Activated T-cell treated with anti-CD3 and anti-CD28 coated beads, Interleukin-2, amount 50 U/mL, for 72 hours (primary cell): ENCODE measurements around the gene TGFB1I1. TPM values are rescaled to one million over a fixed set of nuclear protein-coding genes. Genes with fewer than 3 reads are reported as not detected.

ENCODE experiments used
- ATAC-seq, 2 donors: fragments of 150-1000 bp; cut with Tn5 transposase; replicated peaks in 1 of 2; 2 replicates each; pipeline ENCODE4 v1.10.0; 2021; ENCODE audit warnings: moderate library complexity in 2 of 2, mild to moderate bottlenecking in 1 of 2
- DNase-seq, 2 donors: peaks; one replicate each; pipeline ENCODE4 v3.0.0; 2021 to 2022; ENCODE audit warnings: mixed read lengths in 1 of 2
- H3K27ac Mint-ChIP-seq: one replicate; pipeline ENCODE4 v1.8.0; 2022; ENCODE audit warnings: mild to moderate bottlenecking, moderate library complexity, mixed read lengths
- H3K27me3 Mint-ChIP-seq: one replicate; pipeline ENCODE4 v1.8.0; 2022; ENCODE audit warnings: low read depth, mixed read lengths
- H3K36me3 Mint-ChIP-seq, 2 donors: one replicate each; pipeline ENCODE4 v1.8.0; 2022; ENCODE audit warnings: mixed read lengths in 2 of 2, mild to moderate bottlenecking in 1 of 2; ENCODE audit not compliant: insufficient read depth in 2 of 2
- H3K4me1 Mint-ChIP-seq: one replicate; pipeline ENCODE4 v1.8.0; 2022; ENCODE audit warnings: low read depth, mixed read lengths
- H3K4me3 Mint-ChIP-seq, 2 donors: one replicate each; pipeline ENCODE4 v1.8.0; 2022; ENCODE audit warnings: mild to moderate bottlenecking in 2 of 2, mixed read lengths in 2 of 2, moderate library complexity in 2 of 2
- H3K9me3 Mint-ChIP-seq, 2 donors: one replicate each; pipeline ENCODE4 v1.8.0; 2022; ENCODE audit warnings: mixed read lengths in 2 of 2
- total RNA-seq, 2 donors: library from RNA; stranded (reverse); gene quantifications; one replicate each; pipeline ENCODE4 v1.2.3, GENCODE V29; 2022

The TGFB1I1 gene
- total RNA-seq, 2 donors from 2014 or later: 1.3 to 4.4 TPM

DNA sequence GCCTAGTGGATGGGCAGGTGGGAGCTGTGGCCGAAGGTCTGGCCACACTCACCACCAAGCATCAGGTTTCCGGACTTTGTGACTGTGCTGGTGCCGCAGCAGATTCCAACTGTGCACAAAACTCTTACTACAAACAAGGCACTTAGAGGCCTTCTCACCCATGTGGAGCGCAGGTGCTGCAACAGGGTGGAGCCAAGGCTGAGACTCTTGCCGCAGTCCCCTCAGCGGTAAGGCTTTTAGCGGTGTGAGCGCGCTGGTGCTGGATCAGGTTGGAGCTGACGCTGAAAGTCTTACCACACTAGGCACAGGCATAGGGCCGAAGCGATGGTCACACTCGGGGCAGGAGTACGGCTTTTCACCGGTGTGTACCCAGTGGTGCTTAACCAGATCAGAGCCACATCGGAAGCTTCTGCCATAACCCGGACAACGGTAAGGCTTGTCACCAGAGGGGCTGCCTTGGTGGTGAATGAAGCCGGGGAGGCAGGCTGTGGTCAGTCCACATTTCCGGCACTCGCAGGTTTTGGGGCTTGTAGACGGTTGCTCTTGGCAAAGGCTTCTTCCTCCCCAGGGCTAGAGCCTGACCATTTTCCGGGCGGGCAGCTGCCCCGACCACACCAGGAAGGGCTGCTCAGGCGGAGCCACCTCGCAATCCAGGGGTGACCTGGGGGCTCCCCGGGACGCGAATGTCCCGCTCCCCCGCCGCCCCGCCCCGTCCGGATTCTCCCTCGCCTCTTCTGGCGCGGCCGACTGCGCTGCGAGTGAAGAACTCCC lies 13.7 kb upstream of the TGFB1I1 start:
- H3K4me3 Mint-ChIP-seq: peak overlapping the region; percentile 89 to 90
- peaks cover 57% of the 10 kb centered on the region for H3K4me1 Mint-ChIP-seq
- H3K27ac Mint-ChIP-seq: peak overlapping the region; percentile 87
- no peaks in the 10 kb centered on the region for H3K27me3 Mint-ChIP-seq
- ATAC-seq (peak in 1 of 2 donors; percentile 6), DNase-seq (peak; percentile 69 to 70)
- H3K36me3 Mint-ChIP-seq: peaks cover 3 to 6% of the 10 kb centered on the region in 2 donors
- no peaks in the 10 kb centered on the region for H3K9me3 Mint-ChIP-seq

DNA sequence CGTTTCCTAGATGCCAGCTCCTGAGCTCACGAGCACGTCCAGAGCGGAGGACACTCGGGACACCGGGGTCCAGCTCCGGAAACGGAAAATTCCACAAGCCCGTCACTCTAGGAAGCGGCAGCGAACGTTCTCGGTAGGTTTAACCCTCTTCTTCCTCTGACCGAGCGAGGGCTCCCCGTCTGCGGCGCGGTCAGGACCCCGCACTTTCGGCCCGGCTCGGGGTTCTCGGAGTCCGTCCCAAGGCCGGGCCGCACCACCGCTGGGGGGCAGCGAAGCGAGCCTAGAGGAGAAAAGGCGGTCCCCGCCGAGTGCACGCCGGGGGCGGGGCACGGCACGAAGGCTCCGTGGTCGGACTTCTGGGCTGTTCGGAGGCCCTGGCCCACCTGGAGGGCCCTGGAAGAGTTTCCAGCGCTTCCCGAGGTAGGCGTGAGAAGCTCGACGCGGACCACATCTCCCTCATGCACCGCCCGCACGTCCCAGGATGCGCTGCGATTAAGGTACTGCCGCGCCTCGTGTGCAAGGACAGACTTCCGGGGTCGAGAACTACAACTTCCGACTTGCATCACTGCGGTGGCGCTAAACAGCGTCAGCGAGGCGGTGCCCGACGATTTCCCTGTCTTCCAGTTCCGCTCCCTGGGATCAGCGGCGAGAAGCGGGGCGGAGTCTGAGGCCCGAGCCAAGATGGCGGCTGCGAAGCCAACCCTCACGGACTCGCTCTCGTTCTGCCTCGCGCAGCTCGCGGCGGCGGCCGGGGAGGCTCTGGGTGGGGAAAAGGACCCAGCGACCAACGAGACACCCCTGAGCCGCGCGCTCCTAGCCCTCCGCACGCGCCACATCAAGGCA lies 12.9 kb upstream of the TGFB1I1 start, which contains the start of gene ARMC5:
TSS of gene ARMC5 (plus strand) at position 658 of the 843 bp plus-strand sequence. CDS start at position 682, 24 bp downstream.
- Mint-ChIP-seq H3K36me3 (peaks cover 3 to 4% of the 10 kb centered on the region in 2 donors), H3K4me1 (peaks cover 52% of the 10 kb centered on the region), H3K27ac (peak within 1 kb of the TSS; percentile 99), H3K4me3 (peak within 1 kb of the TSS; percentile 89 to 90), H3K27me3 (no peaks in the 10 kb centered on the region), H3K9me3 (no peaks in the 10 kb centered on the region)
- peak; percentile 96 to 98 for DNase-seq
- ATAC-seq: peak; percentile 80 to 81

DNA sequence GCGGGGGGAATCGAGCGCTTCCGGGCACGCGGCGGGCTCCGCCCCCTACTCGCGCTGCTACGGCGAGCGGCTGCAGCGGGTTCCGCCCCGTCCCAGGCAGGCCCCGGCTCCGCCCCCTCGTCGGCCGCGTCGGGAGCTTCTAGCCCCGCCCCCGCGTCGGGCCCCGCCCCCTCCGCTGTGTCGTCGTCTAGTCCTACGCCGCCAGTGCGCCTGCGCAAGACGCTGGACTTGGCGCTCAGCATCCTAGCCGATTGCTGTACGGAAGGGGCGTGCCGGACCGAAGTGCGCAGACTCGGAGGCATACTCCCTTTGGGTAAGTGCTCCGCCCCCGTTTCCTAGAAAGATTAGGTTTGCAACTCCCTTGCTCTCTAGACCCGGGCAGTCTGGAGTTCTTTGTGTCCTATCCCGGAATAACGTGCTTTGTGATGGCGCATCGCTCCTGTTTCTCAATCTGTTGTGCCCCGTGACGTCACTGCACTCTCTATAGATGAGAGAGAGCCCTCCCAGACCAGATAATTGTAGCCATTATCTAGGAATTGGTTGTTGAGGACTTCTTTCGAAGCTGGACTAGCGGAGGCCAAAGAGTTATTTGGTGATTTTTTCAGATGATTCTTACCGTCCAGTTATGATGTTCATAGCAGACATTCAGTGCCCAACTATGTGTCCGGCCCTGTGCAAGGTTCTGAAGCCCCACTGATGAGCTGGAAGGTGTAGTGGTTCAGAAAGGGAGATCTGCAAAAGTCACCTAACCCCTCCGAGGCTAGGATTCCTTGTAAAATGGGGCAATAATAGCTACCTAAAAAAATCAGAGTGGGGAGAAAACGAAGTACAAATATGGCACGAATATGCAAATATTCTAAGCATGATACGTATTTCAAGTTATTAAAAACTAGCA lies 12.0 kb upstream of the TGFB1I1 start:
- peaks cover 3 to 4% of the 10 kb centered on the region in 2 donors for H3K36me3 Mint-ChIP-seq
- ATAC-seq: peak; percentile 83 to 85

DNA sequence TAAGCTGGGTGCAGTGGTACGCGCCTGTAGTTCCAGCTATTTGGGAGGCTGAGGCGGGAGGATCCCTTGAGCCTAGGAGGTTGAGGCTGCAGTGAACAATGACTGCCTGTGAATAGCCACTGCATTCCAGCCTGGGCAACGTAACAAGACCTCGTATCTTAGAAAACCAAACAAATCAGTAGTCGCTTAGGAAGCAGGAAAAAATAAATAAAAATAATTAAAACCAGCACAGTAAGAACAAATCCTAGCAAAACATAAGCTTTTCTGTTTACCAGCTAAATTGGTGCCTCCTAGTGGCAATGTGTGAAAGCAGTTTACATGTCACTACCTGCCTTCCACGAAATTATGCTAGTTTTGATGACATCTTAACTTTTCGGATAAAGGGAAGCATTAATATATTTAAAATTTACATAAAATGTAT lies 11.4 kb upstream of the TGFB1I1 start:
- peak overlapping the region; percentile 94 for H3K27ac Mint-ChIP-seq

More for the DNA sequence above, 12.0 kb upstream of the TGFB1I1 start:
- Mint-ChIP-seq H3K27ac (peak overlapping the region; percentile 99), H3K9me3 (no peaks in the 10 kb centered on the region), H3K27me3 (no peaks in the 10 kb centered on the region), H3K4me1 (peaks cover 51% of the 10 kb centered on the region), H3K4me3 (peak overlapping the region; percentile 89 to 90)
- DNase-seq: peak; percentile 100

DNA sequence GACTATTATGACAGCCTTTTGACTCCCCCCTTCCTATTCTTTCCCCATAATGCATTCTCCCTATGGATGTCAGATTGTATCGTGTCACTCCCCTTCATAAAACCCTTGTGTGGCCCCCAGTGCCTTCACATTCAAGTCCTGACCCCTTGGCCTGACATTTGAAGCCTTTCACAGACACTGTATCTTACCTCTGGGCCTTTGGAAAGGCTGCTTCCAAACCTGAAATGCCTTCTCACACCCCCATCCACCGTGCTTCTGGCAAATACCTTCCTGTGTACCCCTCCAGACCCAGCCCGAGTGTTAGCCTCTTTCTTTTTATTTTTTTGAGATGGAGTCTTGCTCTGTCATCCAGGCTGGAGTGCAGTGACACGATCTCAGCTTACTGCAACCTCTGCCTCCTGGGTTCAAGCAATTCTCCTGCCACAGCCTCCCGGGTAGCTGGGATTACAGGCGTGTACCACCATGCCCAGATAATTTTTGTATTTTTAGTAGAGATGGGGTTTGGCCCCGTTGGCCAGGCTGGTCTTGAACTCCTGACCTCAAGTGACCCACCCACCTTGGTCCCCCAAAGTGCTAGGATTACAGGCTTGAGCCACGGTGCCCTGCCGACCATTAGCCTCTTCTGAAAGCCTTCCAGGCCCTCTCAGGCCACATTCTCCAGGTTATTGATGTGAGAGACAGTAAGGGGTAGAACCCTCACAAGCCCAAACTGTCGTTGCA lies 10.6 kb upstream of the TGFB1I1 start:
- no peak for DNase-seq
- H3K27ac Mint-ChIP-seq: no peak overlapping the region
- peaks cover 3 to 4% of the 10 kb centered on the region in 2 donors for H3K36me3 Mint-ChIP-seq
- peak overlapping the region in 1 of 2 donors; percentile 44 for H3K4me3 Mint-ChIP-seq
- no peaks in the 10 kb centered on the region for H3K27me3 Mint-ChIP-seq
- no peaks in the 10 kb centered on the region for H3K9me3 Mint-ChIP-seq
- no peak for ATAC-seq
- peaks cover 37% of the 10 kb centered on the region for H3K4me1 Mint-ChIP-seq

More for the DNA sequence above, 11.4 kb upstream of the TGFB1I1 start:
- peak overlapping the region; percentile 89 to 90 for H3K4me3 Mint-ChIP-seq
- ATAC-seq (no peak), DNase-seq (peak in 1 of 2 donors; percentile 33)
- no peaks in the 10 kb centered on the region for H3K9me3 Mint-ChIP-seq
- H3K4me1 Mint-ChIP-seq: peaks cover 45% of the 10 kb centered on the region
- peaks cover 3 to 4% of the 10 kb centered on the region in 2 donors for H3K36me3 Mint-ChIP-seq
- H3K27me3 Mint-ChIP-seq: no peaks in the 10 kb centered on the region

DNA sequence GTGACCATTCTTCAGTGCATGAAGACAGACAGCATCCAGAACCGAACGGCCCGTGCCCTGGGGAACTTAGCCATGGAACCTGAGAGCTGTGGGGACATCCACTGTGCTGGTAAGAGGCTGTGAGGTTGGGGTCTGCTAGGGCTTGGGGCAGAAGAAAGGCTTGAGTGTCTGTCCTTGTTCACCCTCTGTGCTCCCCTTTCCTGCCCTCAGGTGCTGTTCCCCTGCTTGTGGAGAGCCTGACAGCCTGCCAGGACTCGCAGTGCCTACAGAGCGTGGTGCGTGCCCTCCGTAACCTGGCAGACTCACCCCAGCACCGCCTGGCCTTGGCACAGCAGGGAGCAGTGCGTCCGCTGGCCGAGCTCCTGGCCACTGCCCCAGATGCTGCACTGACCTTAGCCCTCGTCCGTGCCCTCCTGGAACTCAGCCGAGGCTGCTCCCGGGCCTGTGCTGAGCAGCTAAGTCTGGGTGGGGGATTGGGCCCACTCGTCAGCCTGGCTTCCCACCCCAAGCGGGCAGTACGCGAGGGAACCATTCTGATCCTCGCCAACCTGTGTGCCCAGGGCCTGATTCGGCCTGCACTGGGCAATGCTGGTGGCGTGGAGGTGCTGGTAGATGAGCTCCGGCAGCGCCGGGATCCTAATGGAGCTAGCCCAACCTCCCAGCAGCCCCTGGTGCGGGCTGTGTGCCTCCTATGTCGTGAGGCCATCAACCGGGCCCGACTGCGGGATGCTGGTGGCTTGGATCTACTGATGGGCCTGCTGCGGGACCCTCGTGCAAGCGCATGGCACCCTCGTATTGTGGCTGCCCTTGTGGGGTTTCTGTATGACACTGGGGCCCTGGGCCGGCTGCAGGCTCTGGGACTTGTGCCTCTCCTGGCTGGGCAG lies 9.8 kb upstream of the TGFB1I1 start:
- no peak overlapping the region for H3K27ac Mint-ChIP-seq
- H3K9me3 Mint-ChIP-seq: no peaks in the 10 kb centered on the region
- H3K4me1 Mint-ChIP-seq: peaks cover 34% of the 10 kb centered on the region
- peaks cover 3 to 4% of the 10 kb centered on the region in 2 donors for H3K36me3 Mint-ChIP-seq
- H3K27me3 Mint-ChIP-seq: no peaks in the 10 kb centered on the region
- ATAC-seq: no peak
- H3K4me3 Mint-ChIP-seq: no peak overlapping the region
- DNase-seq: no peak

- Mint-ChIP-seq H3K27ac (no peak overlapping the region), H3K9me3 (no peaks in the 10 kb centered on the region), H3K4me3 (no peak overlapping the region), H3K36me3 (peaks cover 2 to 3% of the 10 kb centered on the region in 2 donors), H3K4me1 (peaks cover 27% of the 10 kb centered on the region), H3K27me3 (no peaks in the 10 kb centered on the region)
- ATAC-seq (no peak), DNase-seq (no peak)
These were observed 7.6 kb upstream of the TGFB1I1 start for GRCh38 chr16:31464348-31464769.

DNA sequence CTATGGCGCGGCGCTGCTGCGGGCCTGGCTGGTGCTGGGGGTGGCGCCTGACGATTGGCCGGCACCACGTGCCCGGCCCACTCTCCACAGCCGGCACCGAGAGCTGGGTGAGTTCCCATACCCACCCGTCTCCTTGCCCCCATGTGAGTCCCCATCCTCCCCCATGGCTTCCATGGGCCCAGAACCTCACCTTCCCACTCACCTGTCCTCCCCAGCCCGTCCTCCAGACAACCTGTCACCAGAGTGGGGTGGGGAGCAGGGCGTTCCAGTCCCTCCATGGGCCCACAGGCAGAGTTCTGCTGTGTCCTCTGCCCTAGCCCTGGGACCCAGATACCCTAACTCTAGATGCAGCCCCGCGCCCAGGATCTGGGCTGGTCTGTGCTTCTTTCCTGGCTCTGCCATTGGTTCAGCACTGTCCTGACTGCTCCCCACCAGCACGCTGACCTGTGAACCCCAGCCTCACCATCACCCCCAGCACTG lies 7.1 kb upstream of the TGFB1I1 start:
- no peak overlapping the region for H3K27ac Mint-ChIP-seq
- H3K36me3 Mint-ChIP-seq: peaks cover 2 to 3% of the 10 kb centered on the region in 2 donors
- H3K4me1 Mint-ChIP-seq: peaks cover 27% of the 10 kb centered on the region
- DNase-seq: no peak
- ATAC-seq: no peak
- H3K27me3 Mint-ChIP-seq: no peaks in the 10 kb centered on the region
- no peaks in the 10 kb centered on the region for H3K9me3 Mint-ChIP-seq
- H3K4me3 Mint-ChIP-seq: no peak overlapping the region

DNA sequence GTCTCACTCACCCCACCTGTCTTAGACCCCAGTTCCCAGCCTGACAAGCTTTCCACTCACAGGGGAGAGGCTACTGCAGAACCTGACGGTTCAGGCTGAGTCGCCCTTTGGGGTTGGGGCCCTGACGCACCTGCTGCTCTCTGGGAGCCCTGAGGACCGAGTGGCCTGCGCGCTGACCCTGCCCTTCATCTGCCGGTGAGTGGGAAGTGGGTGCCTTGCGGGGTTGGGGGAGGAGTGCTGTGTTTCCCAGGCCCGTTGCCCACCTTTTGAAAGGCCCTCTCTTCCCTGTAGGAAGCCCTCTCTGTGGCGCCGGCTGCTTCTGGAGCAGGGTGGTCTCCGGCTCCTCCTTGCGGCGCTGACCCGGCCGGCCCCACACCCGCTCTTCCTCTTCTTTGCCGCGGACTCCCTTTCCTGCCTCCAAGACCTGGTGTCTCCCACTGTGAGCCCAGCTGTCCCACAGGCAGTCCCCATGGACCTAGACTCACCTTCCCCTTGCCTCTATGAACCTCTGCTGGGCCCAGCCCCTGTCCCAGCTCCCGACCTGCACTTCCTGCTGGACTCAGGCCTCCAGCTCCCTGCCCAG lies 6.1 kb upstream of the TGFB1I1 start:
- Mint-ChIP-seq H3K9me3 (no peaks in the 10 kb centered on the region), H3K36me3 (peaks cover 2 to 3% of the 10 kb centered on the region in 2 donors), H3K27me3 (peaks cover 2% of the 10 kb centered on the region), H3K27ac (no peak overlapping the region), H3K4me1 (peaks cover 17% of the 10 kb centered on the region), H3K4me3 (no peak overlapping the region)
- ATAC-seq (no peak), DNase-seq (no peak)

GRCh38 chr16:31466381-31466841 lies 5.5 kb upstream of the TGFB1I1 start:
- H3K27ac Mint-ChIP-seq: no peak overlapping the region
- no peak for DNase-seq
- peaks cover 2 to 3% of the 10 kb centered on the region in 2 donors for H3K36me3 Mint-ChIP-seq
- H3K27me3 Mint-ChIP-seq: peaks cover 7% of the 10 kb centered on the region
- no peak overlapping the region for H3K4me3 Mint-ChIP-seq
- H3K4me1 Mint-ChIP-seq: peaks cover 12% of the 10 kb centered on the region
- ATAC-seq: no peak
- H3K9me3 Mint-ChIP-seq: no peaks in the 10 kb centered on the region
